CD1c-positive myeloid dendritic cell (primary cell): ENCODE results near the gene TECTA.
"Not testable (repeated sequence)": the region's sequence is repeated elsewhere in the genome, so short reads cannot be mapped to it uniquely, and the experiment has no call there.

Experiments used
- DNase-seq: peaks from one replicate; pipeline ENCODE4 v3.0.0-alpha.2; 2016; ENCODE audit errors: extremely low spot score

Gene TECTA

GRCh38 chr11:121131656-121132055, 30.6 kb downstream of the TECTA start:
- no peak for DNase-seq

- no peak for DNase-seq
Measured at GRCh38 chr11:121132211-121132976, 31.4 kb downstream of the TECTA start.

- DNase-seq, result no peak
Measured at GRCh38 chr11:121134741-121135312, 33.8 kb downstream of the TECTA start.

GRCh38 chr11:121137005-121137404, 36.0 kb downstream of the TECTA start:
- no peak for DNase-seq

GRCh38 chr11:121138259-121138658, 37.2 kb downstream of the TECTA start:
- no peak for DNase-seq

GRCh38 chr11:121140369-121140768, 39.3 kb downstream of the TECTA start:
- no peak for DNase-seq

GRCh38 chr11:121141066-121141465, 40.0 kb downstream of the TECTA start:
- no peak for DNase-seq

GRCh38 chr11:121143921-121144320, 42.9 kb downstream of the TECTA start:
- no peak for DNase-seq

- DNase-seq, result no peak
Measured at GRCh38 chr11:121144723-121145122, 43.7 kb downstream of the TECTA start.

GRCh38 chr11:121145826-121146225, 44.8 kb downstream of the TECTA start:
- DNase-seq, result no peak

- no peak for DNase-seq
Measured at GRCh38 chr11:121149116-121149515, 48.1 kb downstream of the TECTA start.

GRCh38 chr11:121151207-121151688, 50.2 kb downstream of the TECTA start:
- DNase-seq, result no peak

- DNase-seq, result no peak
Measured at GRCh38 chr11:121152764-121153163, 51.7 kb downstream of the TECTA start.

- no peak for DNase-seq
Measured at GRCh38 chr11:121153472-121153871, 52.4 kb downstream of the TECTA start.

- no peak for DNase-seq
Measured at GRCh38 chr11:121154486-121155314, 53.7 kb downstream of the TECTA start.

- DNase-seq, result no peak
Measured at GRCh38 chr11:121157756-121158155, 56.7 kb downstream of the TECTA start.

- DNase-seq, result no peak
Measured at GRCh38 chr11:121159741-121160140, 58.7 kb downstream of the TECTA start.

- DNase-seq, result no peak
Measured at GRCh38 chr11:121161349-121161917, 60.4 kb downstream of the TECTA start.

GRCh38 chr11:121163658-121164308, 62.7 kb downstream of the TECTA start:
- DNase-seq, result no peak

- not testable (repeated sequence) for DNase-seq
Measured at GRCh38 chr11:121177629-121178028, 76.6 kb downstream of the TECTA start.

GRCh38 chr11:121179306-121179705, 78.3 kb downstream of the TECTA start:
- no peak for DNase-seq

- DNase-seq, result no peak
Measured at GRCh38 chr11:121180183-121180582, 79.1 kb downstream of the TECTA start.
